Coronary artery (tissue), 2 donors: ENCODE measurements around the gene PLEKHG4.
A peak's percentile ranks its signal among the peaks of the same experiment; 100 is the strongest.

Source experiments
- DNase-seq: peaks from one replicate; pipeline ENCODE4 v3.0.0-alpha.2; 2017; ENCODE audit warnings: low spot score
- H3K27ac ChIP-seq, 2 donors: fragments of 200-600 bp; sonication (generic); one replicate each; pipeline ENCODE4 v1.5.1; 2016 to 2019
- H3K4me3 ChIP-seq: fragments of 200-600 bp; sonication (generic); 2 replicates; pipeline ENCODE4 v1.5.1; 2016; ENCODE audit warnings: mild to moderate bottlenecking, moderate library complexity
- TF ChIP-seq, protein P1 (sequence below): fragments of 200-600 bp; sonication (generic); IDR thresholded peaks from one replicate; pipeline ENCODE4 v1.5.1; 2019; ENCODE audit warnings: antibody characterized with exemption

PLEKHG4 gene

DNA sequence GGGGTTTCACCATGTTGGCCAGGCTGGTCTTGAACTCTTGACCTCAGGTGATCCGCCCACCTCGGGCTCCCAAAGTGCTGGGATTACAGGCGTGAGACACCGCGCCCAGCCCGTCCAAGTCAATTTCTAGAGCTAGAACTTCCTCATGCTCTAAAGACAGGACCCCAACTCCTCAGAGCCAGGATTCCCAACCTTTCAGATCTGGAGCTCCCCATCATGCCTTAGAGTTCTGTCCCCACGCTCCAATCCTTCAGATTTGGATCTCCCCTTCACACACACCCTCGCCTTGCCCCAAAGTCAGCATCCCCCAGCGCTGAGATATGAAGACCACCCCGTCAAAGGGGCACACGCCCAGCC, 46.8 kb downstream of the PLEKHG4 start:
- TF ChIP-seq, protein P1, sequence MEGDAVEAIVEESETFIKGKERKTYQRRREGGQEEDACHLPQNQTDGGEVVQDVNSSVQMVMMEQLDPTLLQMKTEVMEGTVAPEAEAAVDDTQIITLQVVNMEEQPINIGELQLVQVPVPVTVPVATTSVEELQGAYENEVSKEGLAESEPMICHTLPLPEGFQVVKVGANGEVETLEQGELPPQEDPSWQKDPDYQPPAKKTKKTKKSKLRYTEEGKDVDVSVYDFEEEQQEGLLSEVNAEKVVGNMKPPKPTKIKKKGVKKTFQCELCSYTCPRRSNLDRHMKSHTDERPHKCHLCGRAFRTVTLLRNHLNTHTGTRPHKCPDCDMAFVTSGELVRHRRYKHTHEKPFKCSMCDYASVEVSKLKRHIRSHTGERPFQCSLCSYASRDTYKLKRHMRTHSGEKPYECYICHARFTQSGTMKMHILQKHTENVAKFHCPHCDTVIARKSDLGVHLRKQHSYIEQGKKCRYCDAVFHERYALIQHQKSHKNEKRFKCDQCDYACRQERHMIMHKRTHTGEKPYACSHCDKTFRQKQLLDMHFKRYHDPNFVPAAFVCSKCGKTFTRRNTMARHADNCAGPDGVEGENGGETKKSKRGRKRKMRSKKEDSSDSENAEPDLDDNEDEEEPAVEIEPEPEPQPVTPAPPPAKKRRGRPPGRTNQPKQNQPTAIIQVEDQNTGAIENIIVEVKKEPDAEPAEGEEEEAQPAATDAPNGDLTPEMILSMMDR, result no peak
- no peak for DNase-seq
- H3K27ac ChIP-seq, result no peak overlapping the region
- H3K4me3 ChIP-seq, result peak overlapping the region; percentile 73

DNA sequence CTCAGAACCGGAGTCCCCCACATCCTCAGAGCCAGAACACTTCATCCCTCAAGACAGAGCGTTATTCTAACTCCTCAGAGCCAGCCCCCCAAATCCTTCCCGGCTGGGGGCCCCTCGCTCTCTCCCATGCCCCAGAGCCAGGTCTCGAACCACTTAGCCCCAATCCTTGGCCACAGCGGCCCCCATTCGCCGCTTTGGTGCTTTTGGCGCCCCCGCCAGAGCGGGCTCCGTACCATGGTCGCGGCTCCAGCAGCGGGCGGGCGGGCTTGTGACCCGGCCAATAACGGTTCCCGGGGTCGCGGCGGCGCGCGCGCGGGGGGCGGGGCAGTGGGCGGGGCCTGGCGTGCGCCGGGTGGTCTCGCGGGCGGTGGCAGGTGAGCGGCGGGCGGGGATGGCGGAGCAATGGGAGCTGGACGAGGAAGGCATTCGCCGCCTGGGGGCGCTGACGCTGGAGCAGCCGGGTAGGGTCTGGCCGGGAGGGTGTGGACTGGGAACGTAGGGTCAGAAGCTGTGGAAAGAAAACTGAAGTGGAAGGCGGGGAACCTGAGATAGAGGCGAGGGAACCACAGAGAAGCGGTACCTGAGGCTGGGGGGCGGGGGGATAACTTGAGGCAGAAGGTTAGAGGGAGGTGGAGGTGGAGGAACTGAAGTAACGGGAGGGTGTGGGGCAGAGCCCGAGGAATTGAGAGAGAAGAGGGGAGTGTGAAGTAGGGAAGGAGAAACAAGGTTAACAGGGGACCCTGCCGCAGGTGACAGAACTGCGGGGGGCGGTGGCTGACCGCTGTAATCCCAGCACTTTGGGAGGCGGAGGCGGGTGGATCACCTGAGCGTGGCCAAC, 47.4 kb downstream of the PLEKHG4 start, which contains the start of the genes KCTD19 and LRRC36:
Gene KCTD19, minus strand, starts transcription at position 270 of the 838 bp plus-strand sequence. Its CDS starts 34 bp downstream, at position 236.
Gene LRRC36, plus strand, starts transcription at position 344 of the 838 bp plus-strand sequence. Its CDS starts 48 bp downstream, at position 392.
- DNase-seq, result no peak
- Histone ChIP-seq H3K27ac (no peak within 1 kb of the TSS), H3K4me3 (peak within 1 kb of the TSS; percentile 73)
- TF ChIP-seq, protein P1, result peak; percentile 22

DNA sequence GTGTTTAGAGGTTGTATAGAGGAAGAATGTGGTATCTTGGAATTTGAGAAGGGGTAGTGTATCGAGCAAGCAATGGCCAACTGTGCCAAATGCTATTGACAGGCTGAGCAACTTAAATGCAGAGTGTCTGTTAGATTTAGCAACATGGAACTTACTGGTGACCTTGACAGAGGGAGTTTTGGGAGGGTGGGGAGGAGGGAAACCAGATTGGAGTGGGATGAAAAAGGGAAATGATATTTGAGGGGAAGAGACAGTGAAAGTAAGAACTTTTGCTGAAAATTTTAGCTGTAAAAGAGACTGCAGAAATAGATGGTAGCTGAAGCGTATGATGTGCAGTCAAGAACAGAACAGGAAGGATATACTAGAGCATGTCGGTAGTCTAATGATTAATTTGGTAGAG, 48.4 kb downstream of the PLEKHG4 start:
- TF ChIP-seq, protein P1, result no peak
- Histone ChIP-seq H3K4me3 (no peak overlapping the region), H3K27ac (no peak overlapping the region)
- DNase-seq, result no peak

DNA sequence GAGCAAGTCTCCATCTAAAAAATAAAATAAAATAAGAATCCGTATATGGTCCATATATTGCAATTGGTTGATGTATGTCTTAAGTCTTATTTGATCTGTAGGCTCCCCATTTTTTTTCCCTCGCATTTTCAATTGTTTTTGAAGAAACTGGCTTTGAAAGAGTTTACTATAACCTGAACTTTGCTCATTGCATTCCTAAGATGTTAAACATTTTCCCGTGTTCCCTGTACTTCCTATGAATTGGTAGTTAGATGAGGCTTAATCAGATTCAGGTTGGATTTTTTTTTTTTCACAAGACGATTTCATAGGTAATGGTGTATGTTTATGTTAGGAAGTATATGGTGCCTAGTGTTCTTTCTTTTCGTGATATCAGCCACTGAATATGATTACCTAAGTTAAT, 50.6 kb downstream of the PLEKHG4 start:
- DNase-seq, result no peak
- H3K27ac ChIP-seq, result no peak overlapping the region
- H3K4me3 ChIP-seq, result no peak overlapping the region
- TF ChIP-seq, protein P1, result no peak

DNA sequence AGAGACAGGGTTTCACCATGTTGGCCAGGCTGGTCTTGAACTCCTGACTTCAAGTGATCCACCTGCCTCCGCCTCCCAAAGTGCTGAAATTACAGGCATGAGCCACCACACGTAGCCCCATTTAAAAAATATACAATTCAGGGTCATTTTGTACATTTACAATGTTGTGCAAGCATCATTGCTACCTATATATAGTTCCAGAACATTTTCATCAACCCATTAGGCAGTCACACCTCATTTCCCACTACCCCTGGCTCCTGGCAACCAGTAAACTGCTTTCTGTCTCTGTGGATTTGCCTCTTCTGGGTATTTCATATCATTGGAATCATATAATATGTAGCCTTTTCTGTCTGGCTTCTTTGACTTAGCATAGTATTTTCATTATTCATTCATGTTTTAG, 54.0 kb downstream of the PLEKHG4 start:
- no peak for DNase-seq
- TF ChIP-seq, protein P1, result no peak
- no peak overlapping the region for H3K4me3 ChIP-seq
- H3K27ac ChIP-seq, result no peak overlapping the region

DNA sequence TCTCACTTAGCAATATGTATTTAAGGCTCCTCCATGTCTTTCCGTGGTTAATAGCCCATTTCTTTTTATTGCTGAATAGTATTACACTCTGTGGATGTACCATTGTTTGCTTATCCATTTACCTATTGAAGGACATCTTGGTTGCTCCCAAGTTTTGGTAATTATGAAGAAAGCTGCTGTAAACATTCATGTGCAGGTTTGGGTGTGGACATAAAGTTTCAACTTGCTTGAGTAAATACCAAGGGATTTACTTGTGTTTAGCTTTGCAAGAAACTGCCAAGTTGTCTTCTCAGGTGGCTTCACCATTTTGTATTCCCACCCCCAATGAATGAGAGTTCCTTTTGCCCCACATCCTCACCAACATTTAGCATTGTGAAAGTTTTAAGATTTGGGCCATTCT, 56.8 kb downstream of the PLEKHG4 start:
- no peak for DNase-seq
- TF ChIP-seq, protein P1, result no peak
- Histone ChIP-seq H3K27ac (no peak overlapping the region), H3K4me3 (no peak overlapping the region)

DNA sequence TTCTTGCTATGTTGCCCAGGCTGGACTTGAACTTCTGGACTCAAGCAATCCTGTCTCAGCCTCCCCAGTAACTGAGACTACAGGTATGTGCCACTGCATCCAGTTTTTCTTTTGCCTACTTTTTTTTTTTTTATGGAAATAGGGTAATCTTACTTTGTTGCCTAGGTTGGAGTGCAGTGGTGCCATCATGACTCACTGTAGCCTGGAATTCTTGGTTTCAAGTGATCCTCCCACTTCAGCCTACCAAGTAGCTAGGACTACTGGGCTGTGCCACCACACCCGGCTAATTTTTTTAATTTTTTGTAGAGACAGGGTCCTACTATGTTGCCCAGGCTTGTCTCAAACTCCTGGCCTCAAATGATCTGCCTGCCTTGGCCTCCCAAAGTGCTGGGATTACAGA, 57.3 kb downstream of the PLEKHG4 start:
- Histone ChIP-seq H3K27ac (no peak overlapping the region), H3K4me3 (no peak overlapping the region)
- no peak for DNase-seq
- TF ChIP-seq, protein P1, result no peak
